HG02642 (cell line): ENCODE measurements around the gene VWA8.
"Not testable (repeated sequence)": the region's sequence is repeated elsewhere in the genome, so short reads cannot be mapped to it uniquely, and the experiment has no call there.

Experiments
- ATAC-seq: cut with Tn5 transposase; IDR thresholded peaks from one replicate; pipeline ENCODE4 v1.9.1; 2021; ENCODE audit warnings: mild to moderate bottlenecking; ENCODE audit not compliant: unreplicated experiment, poor library complexity

The VWA8 gene

GRCh38 chr13:41970022-41970421 is 9.1 kb upstream of the VWA8 start:
- no peak for ATAC-seq

- no peak for ATAC-seq
Observed at GRCh38 chr13:41969072-41969471, 8.2 kb upstream of the VWA8 start.

DNA sequence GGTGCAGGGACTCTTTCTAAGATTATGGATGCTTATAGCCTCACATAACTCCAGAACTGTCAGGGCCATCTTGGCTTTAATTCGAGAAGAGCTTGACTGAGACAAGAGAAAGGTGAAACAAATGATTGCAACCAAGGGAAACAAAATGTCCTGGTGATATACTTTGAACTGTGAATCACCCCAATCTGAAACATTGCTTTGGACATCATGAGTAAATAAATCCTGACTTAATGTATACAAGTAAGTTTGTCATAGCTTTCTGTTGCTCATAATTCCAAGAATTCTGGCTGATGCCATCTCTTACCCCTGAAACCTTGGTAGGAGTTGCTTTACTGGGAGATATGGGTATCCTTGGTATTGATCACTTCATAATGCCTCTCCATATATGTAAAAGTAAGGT is 5.8 kb upstream of the VWA8 start:
- ATAC-seq: no peak

DNA sequence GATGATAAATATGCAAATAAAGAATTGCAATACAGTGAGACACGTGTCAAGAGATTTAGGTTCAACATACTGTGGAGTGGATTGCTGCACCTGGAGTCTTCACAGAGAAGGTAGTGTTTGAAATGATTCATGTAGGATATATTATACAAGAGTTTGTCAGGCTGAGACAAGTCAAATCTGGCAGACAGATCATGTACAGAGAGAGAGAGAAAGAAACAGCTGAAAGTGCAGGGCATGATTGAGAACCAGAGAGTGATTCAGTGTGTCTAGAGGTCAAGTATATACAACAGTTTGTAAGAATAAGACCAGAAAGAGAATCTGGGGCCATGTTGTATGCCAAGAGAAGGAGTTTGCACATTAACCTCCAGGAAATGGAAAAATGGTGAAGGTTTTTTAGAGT is 2.1 kb upstream of the VWA8 start:
- ATAC-seq: no peak

DNA sequence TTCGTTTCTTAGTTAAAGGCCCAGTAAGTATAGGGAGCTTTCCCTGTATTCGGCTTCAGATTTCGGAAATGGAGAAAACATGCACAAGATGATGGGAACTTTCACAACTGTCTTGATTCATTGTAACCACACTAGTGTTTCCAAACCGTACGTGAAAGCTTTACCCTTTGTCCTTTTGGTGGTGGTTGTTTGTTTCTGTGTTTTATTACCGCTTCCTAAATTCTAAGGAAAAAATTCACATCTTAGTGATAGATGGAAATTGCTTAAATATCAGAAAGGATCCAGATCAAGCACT is 504 bp upstream of the VWA8 start:
- ATAC-seq: no peak

- no peak for ATAC-seq
Observed at GRCh38 chr13:41960211-41960636, 685 bp downstream of the VWA8 start.

GRCh38 chr13:41956272-41956671 is 4.6 kb downstream of the VWA8 start:
- ATAC-seq: no peak

GRCh38 chr13:41955605-41956004 is 5.3 kb downstream of the VWA8 start:
- no peak for ATAC-seq

DNA sequence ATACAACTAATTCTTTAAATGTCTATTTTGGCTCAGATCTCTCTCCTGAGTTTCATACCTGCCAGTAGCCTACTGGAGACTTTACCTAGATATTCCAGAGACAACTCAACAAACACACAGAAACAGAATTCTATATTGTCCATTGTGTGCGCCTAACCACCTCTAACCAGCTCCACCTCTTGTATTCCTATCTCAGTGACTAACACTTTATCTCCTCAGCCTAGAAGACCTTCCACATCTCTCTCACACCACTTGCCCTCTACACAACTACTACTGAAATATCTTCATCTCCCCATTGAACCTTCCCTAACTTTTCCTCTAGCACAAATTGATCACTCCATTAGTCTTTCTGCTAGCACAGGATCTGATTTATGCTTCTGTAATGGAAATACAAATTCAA is 6.7 kb downstream of the VWA8 start:
- no peak for ATAC-seq

- ATAC-seq: no peak
Observed at GRCh38 chr13:41952749-41953148, 8.2 kb downstream of the VWA8 start.

DNA sequence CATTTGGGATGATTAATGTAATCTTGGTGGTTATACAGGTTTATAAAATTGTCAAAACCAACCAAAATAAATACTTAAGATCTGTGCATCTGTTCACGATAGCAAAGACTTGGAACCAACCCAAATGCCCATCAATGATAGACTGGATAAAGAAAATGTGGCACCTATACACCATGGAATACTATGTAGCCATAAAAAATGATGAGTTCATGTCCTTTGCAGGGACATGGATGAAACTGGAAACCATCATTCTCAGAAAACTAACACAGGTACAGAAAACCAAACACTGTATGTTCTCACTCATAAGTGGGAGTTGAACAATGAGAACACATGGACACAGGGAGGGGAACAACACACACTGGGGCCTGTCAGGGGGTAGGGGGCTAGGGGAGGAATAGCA is 11.8 kb downstream of the VWA8 start:
- not testable (repeated sequence) for ATAC-seq

- ATAC-seq: no peak
Observed at GRCh38 chr13:41945926-41946325, 15.0 kb downstream of the VWA8 start.

DNA sequence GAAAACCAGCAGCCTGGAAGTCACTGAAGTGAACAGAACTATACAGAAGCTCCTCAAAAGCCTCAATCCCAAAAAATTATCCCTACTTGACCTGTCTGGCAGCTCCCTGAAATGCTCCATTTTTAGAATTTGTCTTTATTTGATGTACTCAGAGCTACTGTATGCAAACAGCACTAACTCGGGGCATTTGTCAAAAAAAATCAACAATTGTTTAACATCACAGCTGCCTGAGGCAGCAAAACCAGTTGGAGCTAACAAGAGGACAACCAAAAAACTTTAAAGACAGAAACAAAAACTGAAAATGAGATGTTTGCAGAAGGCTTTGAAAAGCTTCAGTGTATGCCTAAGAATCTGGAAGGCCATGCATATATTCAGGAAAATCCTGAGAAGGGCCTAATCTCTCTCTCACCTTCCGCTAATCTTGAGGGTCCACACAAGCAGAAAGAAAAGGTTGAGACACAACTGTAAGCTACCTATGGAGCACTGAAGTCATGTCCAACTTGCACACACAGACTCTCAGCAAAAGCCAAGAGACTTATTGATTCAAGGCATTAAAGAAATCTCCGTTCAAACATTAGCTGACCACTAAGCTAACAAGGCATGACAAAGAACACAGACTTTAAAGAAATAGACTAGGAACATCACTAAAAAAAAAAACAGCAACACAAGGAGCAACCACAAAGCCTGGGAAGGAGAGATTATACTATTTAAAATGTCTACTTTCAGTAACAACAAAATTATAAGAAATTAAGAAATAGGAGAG is 16.1 kb downstream of the VWA8 start:
- no peak for ATAC-seq

DNA sequence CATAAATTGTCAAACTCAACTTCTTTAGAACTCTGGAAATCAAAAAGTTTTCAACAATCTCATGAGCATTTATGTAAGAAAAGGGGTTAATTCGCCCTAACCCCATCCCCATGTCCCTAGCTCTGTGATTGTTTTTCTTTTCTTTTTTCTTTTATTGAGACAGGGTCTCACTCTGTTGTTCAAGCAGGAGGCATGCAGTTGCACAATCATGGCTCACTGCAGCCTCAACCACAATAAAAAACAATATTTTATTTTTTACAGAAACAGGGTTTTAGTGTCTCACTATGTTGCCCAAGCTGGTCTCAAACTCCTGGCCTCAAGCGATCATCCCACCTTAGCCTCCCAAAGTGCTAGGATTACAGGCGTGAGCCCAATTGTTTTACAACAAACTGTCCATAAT is 16.7 kb downstream of the VWA8 start:
- no peak for ATAC-seq

DNA sequence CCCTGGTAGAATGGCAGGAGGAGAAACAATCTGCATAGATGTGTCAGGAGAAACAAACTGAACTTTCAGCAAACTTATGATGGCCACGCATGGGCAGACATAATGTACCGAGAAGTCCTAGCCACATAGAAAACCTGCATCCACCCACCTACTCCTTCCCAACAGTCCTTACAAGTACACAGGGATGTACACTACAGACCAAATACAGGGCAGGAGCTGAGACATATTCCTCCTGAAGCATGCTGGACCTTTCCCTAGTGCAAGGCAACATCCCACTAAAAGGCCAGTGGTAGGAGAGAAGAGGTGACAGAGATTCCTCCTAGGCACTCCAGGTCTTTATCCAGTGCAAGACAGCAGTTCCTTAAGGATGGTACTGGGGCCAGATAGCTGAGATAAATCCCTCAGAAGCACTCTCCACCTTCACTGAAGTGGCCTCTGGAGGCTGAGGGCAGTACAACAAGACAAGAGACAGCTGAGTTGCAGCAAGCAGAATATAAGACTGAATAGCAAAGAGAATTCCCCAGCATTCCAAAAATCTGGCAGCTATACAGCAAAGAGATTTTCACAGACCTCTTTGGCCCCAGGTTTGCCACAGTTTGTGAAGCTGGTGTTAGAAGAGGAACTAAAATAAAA is 18.3 kb downstream of the VWA8 start:
- ATAC-seq: no peak

DNA sequence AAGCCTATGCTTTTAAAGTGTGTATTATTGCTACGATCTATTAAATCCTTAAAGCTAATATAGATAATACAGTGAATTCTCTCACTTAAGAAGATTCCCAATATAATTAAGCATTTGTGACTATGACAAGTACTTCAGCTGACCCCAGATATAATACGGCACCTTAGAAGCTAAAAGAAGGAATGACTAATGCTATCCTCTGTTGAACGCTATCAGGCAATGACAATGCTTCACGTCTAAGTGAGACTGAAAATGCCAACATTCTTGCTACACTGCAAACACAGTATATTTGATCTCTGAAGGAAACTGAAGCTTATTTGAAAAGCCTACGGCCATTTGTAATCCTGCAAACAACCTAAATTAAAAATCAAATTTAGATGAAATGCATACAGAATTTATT is 19.7 kb downstream of the VWA8 start:
- ATAC-seq: no peak

GRCh38 chr13:41939398-41939797 is 21.5 kb downstream of the VWA8 start:
- ATAC-seq: no peak

DNA sequence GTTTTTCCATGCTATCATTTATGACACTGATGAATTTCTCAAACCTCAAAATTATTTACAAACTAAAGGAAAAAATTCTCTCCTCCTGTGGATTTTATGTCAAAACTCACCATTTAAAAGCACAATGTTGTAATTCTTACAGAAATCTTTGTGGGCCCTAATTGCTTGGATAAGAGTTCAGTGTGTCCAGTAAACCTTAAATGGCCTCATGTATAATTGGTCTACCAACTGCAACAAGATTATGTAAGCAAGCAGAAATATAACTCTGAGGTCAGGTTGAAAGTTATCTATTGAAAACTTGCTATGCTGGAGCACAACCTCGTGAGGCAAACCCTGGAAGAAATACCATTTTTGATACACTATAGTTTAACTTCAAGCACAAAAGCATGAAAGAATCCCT is 22.0 kb downstream of the VWA8 start:
- ATAC-seq: no peak

DNA sequence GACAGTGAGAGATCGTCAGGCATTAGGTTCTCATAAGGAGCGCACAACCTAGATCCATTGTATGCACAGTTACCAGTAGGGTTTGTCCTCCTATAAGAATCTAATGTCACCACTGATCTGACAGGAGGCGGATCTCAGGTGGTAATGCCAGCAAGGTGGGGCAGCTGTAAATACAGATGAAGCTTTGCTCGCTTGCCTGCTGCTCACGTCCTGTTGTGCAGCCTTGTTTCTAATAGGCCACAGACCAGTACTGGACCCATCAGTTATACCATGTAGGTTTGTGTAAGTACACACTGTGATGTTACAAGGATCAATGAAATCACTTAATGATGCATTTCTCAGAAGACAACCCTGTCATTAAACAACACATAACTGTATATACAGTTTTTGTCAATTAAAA is 23.5 kb downstream of the VWA8 start:
- no peak for ATAC-seq

GRCh38 chr13:41935501-41935900 is 25.4 kb downstream of the VWA8 start:
- ATAC-seq: no peak

DNA sequence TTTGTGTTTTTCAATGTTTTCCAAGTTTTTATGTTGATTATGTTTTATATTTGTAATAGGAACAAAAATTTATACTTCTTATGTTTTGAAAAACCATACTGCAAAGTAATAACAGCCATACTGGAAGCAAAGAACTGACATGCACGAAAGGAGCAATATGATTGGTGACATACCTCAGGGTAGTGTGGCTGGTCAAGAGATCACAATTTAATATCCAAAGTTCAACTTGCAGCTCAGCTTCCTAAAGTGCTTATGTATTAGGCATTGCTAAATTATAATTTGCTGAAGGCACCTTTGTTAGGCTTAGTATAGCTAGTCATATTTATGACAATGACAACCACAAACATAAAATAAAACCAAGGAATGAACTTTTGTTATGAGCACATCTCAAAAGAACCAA is 25.9 kb downstream of the VWA8 start:
- ATAC-seq: no peak

- no peak for ATAC-seq
Observed at GRCh38 chr13:41934120-41934519, 26.8 kb downstream of the VWA8 start.
